BE2C (cell line): ENCODE measurements around the gene TRIO.
A peak's percentile ranks its signal among the peaks of the same experiment; 100 is the strongest.

Source experiments
- DNase-seq: peaks from one replicate; pipeline ENCODE4 v3.0.0-alpha.2; 2020
- H3K27me3 ChIP-seq: fragments of 250-450 bp; sonication (Bioruptor Pico); 2 replicates; pipeline ENCODE4 v1.5.1; 2020; ENCODE audit warnings: mild to moderate bottlenecking
- H3K36me3 ChIP-seq: fragments of 250-450 bp; sonication (Bioruptor Pico); 2 replicates; pipeline ENCODE4 v1.5.1; 2020; ENCODE audit warnings: mild to moderate bottlenecking
- H3K4me1 ChIP-seq: fragments of 250-450 bp; sonication (Bioruptor Pico); 2 replicates; pipeline ENCODE4 v1.5.1; 2020
- H3K4me3 ChIP-seq: 2 replicates; pipeline ENCODE4 v1.5.1; 2011; ENCODE audit warnings: low read depth, low read length
- H3K9me3 ChIP-seq: fragments of 250-450 bp; sonication (Bioruptor Pico); 2 replicates; pipeline ENCODE4 v1.5.1; 2020
- TF ChIP-seq, protein P1 (sequence below): IDR thresholded peaks from 2 replicates; pipeline ENCODE4 v1.5.1; 2012; ENCODE audit warnings: mild to moderate bottlenecking, low read depth, low read length

The TRIO gene

DNA sequence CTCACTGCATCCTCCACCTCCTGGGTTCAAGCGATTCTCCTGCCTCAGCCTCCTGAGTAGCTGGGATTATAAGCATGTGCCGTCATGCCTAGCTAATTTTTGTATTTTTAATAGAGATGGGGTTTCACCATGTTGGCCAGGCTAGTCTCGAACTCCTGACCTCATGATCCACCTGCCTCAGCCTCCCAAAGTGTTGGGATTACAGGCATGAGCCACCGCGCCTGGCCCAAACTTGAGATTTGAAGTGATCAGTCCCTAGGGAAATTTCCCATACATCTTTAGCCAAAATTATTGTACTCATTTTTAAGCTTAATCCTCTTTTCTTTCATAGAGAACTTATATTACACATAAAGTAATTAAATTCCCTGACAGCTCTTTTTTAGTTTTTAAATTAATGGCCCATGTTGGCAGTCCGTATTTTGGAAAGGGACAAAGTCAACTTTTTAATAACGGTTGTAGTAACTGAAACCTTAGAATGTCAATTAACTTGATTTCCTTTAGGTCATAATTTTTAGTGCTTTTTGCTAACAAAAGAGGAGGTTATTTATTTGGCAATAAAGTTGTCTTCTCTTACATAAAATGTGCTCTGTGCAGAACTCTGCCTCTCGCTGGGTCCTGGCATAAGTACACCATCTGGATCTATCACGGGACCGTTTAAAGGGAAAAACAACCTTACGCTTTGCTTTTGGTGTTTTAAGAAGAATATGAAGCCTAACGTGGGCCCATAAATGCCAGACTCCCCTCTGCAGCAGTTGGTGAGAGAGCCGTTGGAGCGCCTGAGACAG is 296.1 kb downstream of the TRIO start:
- Histone ChIP-seq H3K36me3 (no peaks in the 10 kb centered on the region), H3K4me3 (no peak overlapping the region), H3K4me1 (peaks cover 7% of the 10 kb centered on the region; the same call in 1 of the 2 replicates), H3K9me3 (no peaks in the 10 kb centered on the region), H3K27me3 (no peaks in the 10 kb centered on the region)
- TF ChIP-seq, protein P1, sequence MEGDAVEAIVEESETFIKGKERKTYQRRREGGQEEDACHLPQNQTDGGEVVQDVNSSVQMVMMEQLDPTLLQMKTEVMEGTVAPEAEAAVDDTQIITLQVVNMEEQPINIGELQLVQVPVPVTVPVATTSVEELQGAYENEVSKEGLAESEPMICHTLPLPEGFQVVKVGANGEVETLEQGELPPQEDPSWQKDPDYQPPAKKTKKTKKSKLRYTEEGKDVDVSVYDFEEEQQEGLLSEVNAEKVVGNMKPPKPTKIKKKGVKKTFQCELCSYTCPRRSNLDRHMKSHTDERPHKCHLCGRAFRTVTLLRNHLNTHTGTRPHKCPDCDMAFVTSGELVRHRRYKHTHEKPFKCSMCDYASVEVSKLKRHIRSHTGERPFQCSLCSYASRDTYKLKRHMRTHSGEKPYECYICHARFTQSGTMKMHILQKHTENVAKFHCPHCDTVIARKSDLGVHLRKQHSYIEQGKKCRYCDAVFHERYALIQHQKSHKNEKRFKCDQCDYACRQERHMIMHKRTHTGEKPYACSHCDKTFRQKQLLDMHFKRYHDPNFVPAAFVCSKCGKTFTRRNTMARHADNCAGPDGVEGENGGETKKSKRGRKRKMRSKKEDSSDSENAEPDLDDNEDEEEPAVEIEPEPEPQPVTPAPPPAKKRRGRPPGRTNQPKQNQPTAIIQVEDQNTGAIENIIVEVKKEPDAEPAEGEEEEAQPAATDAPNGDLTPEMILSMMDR = no peak
- DNase-seq = no peak

DNA sequence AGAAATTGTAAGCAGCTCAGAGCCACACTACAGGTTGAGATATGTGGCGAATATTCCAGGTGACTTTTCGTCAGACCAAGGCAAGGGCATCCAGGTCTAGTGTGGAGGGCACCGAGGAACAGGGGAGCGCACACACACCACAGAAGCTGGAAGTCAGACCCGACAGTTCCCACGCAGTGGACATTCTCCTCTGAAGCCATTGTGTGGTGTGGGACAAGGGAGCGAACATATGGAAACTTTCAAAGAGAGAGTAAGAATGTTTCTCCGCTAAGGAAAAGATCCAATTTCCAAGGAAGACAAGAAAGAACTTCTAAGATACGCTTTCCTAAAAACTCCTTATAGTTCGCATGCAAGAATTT is 297.1 kb downstream of the TRIO start:
- Histone ChIP-seq H3K4me3 (peak overlapping the region; percentile 84), H3K4me1 (peaks cover 8% of the 10 kb centered on the region), H3K27me3 (no peaks in the 10 kb centered on the region), H3K36me3 (no peaks in the 10 kb centered on the region), H3K9me3 (no peaks in the 10 kb centered on the region)
- TF ChIP-seq, protein P1 = no peak
- no peak for DNase-seq

DNA sequence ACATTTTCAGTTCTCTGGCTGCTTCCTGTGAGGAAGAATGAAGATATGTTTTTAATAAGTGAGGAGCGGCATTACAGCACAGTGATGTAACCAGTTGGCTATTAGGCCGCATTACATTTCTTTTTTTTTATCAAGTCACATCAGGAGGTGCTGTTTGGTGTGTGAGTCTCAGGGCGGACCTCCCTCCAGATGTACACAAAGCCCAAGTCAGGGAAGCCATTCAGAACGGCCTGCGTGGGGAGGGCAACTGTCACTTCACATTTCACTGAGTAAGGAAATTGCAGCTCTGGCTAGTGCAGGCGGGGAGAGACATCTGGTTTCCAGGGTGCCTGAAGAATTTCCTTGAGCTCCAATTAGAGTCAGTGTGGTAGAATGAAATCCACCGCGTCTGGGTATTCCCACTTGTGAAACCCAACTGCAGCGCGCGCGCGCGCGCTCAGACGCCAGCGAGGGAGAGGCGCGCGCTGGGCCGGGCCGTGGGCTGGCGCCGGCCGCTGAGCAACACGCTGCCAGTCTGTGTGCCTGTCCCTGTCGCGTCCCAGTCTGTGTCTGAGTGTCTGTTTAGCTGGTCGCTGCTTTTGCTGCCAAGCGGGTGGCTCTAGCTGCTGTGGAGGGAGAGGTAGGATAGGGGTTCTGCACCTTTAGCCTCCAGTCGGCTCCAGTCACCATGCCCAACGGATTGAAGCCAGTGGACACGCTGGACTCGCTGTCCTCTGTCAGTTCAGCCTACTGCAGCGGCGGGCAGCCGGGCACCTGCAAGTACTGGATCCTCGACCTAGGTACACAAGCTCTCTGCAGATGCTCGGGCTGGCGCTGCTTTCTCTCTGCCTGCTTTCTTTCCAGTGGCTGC is 297.7 kb downstream of the TRIO start:
- no peaks in the 10 kb centered on the region for H3K36me3 ChIP-seq
- peak; percentile 78 for DNase-seq
- TF ChIP-seq, protein P1 = no peak
- H3K27me3 ChIP-seq = no peaks in the 10 kb centered on the region
- no peaks in the 10 kb centered on the region for H3K9me3 ChIP-seq
- peak overlapping the region; percentile 84 for H3K4me3 ChIP-seq
- H3K4me1 ChIP-seq = peaks cover 12% of the 10 kb centered on the region

DNA sequence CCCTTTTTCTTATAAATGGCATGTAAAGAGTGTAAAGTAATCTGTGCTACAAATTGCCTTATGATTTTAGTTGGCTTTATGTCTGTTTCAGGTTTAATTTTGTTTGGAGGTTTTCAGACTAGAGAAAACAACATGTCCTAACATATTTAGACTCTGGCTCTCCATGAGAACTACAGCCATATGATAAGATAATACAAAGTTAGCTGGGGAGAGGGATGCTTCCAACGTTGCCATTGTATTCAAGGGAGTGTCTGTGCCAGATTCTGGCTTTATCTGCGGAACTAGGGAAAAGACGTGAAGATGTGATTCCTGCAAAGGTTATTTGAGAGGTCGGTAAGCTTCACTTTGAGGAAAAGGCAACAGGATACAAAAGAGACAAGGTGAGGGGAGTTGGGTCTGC is 298.5 kb downstream of the TRIO start:
- Histone ChIP-seq H3K4me3 (peak overlapping the region; percentile 84), H3K4me1 (peaks cover 16% of the 10 kb centered on the region)
- TF ChIP-seq, protein P1 = no peak

DNA sequence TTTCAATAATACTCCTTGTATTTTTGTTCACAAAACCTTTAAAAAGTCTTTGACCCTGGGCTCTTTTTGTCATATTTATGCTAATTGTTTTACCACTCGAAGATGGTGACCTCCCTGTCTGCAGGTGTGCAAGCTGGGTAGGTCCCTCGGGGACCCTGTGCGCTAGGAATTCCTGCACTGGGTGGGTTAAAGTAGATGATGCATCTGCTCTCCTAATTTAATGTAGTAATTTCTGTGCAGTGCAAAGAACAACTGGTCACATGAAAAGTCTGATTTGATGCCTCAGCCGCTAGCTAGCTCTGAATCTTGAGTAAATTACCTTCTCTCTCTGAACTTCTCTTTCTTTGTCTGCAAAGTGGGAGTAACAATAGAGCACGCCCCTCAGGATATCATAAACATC is 299.4 kb downstream of the TRIO start:
- H3K4me3 ChIP-seq = peak overlapping the region; percentile 84

More for the DNA sequence above, 298.5 kb downstream of the TRIO start:
- no peaks in the 10 kb centered on the region for H3K36me3 ChIP-seq
- H3K27me3 ChIP-seq = no peaks in the 10 kb centered on the region
- no peak for DNase-seq
- no peaks in the 10 kb centered on the region for H3K9me3 ChIP-seq

More for the DNA sequence above, 299.4 kb downstream of the TRIO start:
- H3K36me3 ChIP-seq = no peaks in the 10 kb centered on the region
- no peak for DNase-seq
- TF ChIP-seq, protein P1 = no peak
- H3K27me3 ChIP-seq = no peaks in the 10 kb centered on the region
- no peaks in the 10 kb centered on the region for H3K9me3 ChIP-seq
- peaks cover 18% of the 10 kb centered on the region for H3K4me1 ChIP-seq
